NT2/D1 (cell line): ENCODE results near the gene EXOC1.
A peak's percentile ranks its signal among the peaks of the same experiment; 100 is the strongest.

Source experiments
- DNase-seq: peaks from one replicate; pipeline ENCODE4 v3.0.0-alpha.2; 2011; ENCODE audit warnings: low read depth, low spot score
- H3K27me3 ChIP-seq: 2 replicates; pipeline ENCODE4 v1.6.0; 2011; ENCODE audit warnings: mild to moderate bottlenecking; ENCODE audit not compliant: insufficient read length, insufficient read depth
- H3K36me3 ChIP-seq: 2 replicates; pipeline ENCODE4 v1.6.1; 2011; ENCODE audit warnings: mild to moderate bottlenecking, low read length, mixed read lengths; ENCODE audit not compliant: insufficient read depth, insufficient read length
- H3K4me1 ChIP-seq: 2 replicates; pipeline ENCODE4 v1.5.1; 2011; ENCODE audit not compliant: insufficient read depth, insufficient read length
- H3K4me3 ChIP-seq: 2 replicates; pipeline ENCODE4 v1.5.1; 2011; ENCODE audit warnings: low read depth; ENCODE audit not compliant: insufficient read length
- H3K9ac ChIP-seq: 2 replicates; pipeline ENCODE4 v1.6.0; 2011; ENCODE audit warnings: low read depth; ENCODE audit not compliant: insufficient read length
- H3K9me3 ChIP-seq: 2 replicates; pipeline ENCODE4 v1.5.1; 2011; ENCODE audit warnings: mild to moderate bottlenecking, low read length; ENCODE audit not compliant: insufficient read depth
- SUZ12 ChIP-seq: IDR thresholded peaks from 2 replicates; pipeline ENCODE4 v1.6.1; 2011; ENCODE audit not compliant: insufficient read length, insufficient read depth; ENCODE audit errors: extremely low read depth
- YY1 ChIP-seq: IDR thresholded peaks from 2 replicates; pipeline ENCODE4 v1.6.1; 2011; ENCODE audit not compliant: insufficient read length, insufficient read depth
- ZNF274 ChIP-seq: IDR thresholded peaks from 2 replicates; pipeline ENCODE4 v1.6.1; 2011; ENCODE audit warnings: mild to moderate bottlenecking, low read depth, low read length

The EXOC1 gene

DNA sequence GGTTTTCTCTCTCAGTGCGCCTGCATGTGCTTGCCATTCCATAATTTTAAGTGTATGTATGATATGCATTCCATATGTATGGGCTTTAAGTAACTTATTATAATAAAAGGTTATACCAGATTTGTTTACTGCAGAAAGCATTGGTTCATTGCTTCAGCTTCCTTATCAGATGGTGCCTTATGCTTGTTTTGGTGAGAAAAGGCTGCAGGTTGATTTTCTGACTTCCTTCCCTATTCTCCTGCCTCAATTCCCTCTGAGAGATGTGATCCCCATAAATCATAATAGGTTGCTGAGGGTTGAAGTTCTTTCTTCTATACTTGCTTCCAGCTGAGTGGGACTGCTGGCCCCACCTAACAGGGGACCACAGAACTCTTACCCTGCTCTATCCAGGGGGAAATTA lies 85.0 kb downstream of the EXOC1 start:
- Histone ChIP-seq H3K4me3 (no peak overlapping the region), H3K36me3 (no peaks in the 10 kb centered on the region), H3K9me3 (peaks cover 19% of the 10 kb centered on the region; the same call in 1 of the 2 replicates), H3K27me3 (no peaks in the 10 kb centered on the region), H3K9ac (no peak overlapping the region), H3K4me1 (no peaks in the 10 kb centered on the region)
- TF ChIP-seq SUZ12 (no peak), ZNF274 (no peak), YY1 (no peak)
- no peak for DNase-seq

DNA sequence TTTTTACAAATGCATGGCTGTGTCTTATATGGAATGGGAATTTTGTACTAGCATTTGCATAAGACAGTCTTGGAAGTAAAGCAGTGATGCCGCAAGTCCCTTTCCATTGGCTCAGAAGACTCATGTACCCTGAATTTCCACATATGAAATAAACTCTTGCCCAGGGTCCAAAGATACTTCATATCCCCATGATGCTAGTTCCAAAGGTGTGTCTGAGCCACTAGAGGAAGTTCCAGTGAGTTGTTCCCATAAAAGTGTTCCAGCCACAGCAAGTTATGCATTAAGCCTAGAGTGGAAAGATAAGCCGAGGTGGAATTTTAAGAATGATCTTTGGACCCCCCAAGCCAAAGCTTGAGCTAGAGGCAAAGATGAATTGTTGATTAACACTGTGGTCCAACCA lies 86.0 kb downstream of the EXOC1 start:
- no peak for TF ChIP-seq SUZ12
- TF ChIP-seq YY1: no peak
- TF ChIP-seq ZNF274: no peak
- no peaks in the 10 kb centered on the region for H3K27me3 ChIP-seq
- no peaks in the 10 kb centered on the region for H3K4me1 ChIP-seq
- DNase-seq: no peak
- no peaks in the 10 kb centered on the region for H3K36me3 ChIP-seq
- peaks cover 19% of the 10 kb centered on the region; the same call in 1 of the 2 replicates for H3K9me3 ChIP-seq
- H3K9ac ChIP-seq: no peak overlapping the region
- H3K4me3 ChIP-seq: no peak overlapping the region

DNA sequence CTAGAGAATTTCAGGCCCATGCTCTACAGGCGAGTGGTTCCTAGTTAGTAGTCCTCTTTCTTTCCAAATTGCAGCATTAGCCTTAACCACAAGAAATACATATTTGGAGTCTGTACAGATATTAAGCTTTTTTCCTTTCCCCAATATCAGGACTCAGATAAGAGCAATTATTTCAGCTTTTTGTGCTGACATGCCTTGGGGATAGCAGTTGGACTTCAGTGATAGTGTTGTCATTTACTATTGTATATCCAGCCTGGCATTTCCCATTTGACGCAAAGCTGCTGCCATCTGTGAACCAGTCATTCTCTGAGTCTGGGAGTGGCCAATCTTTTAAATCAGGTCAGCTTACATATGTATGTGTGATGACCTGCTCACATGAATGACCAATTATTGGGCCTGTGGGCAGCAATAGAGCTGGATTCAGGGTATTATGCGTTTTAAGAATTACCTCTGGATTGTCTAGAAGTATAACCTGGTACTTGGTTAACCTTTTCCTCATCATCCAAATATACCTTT lies 88.5 kb downstream of the EXOC1 start:
- TF ChIP-seq YY1 (no peak), SUZ12 (no peak), ZNF274 (no peak)
- no peak overlapping the region for H3K9ac ChIP-seq
- DNase-seq: no peak
- H3K4me1 ChIP-seq: no peaks in the 10 kb centered on the region
- no peaks in the 10 kb centered on the region for H3K36me3 ChIP-seq
- no peak overlapping the region for H3K4me3 ChIP-seq
- peaks cover 9% of the 10 kb centered on the region; the same call in 1 of the 2 replicates for H3K9me3 ChIP-seq
- no peaks in the 10 kb centered on the region for H3K27me3 ChIP-seq

DNA sequence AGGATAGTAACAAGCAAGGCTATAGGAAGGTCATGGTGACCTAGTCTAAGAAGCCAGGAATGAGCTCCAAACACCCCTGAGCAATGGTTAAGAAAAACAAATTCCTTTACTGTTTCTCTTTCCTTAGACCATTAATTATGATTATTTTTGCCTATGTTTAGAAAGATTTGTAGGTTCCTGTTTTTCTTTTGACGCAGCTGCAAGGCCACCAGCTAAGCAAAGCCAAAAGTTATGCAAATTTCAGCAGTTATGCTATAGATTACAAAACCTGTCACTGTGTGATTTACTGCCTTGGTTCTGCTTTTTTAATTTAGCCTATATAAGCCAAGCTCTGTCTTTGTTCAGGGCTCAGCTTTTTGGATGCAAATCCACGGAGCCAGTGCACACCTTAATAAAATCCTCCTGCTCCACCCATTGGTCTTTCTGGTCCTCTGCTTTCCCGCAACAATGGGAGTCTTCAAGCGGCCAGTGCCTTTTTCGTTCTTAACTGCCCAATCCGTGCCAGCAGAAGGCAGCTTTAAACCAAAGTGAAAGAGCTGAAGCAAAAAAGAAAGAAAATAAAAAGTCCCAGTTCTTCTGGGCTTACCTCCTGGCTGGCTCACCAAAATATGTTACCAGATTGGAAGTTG lies 93.9 kb downstream of the EXOC1 start:
- Histone ChIP-seq H3K36me3 (peaks cover 4% of the 10 kb centered on the region), H3K4me1 (no peaks in the 10 kb centered on the region), H3K27me3 (no peaks in the 10 kb centered on the region), H3K9me3 (no peaks in the 10 kb centered on the region), H3K4me3 (no peak overlapping the region), H3K9ac (no peak overlapping the region)
- no peak for DNase-seq
- TF ChIP-seq SUZ12 (no peak), YY1 (no peak), ZNF274 (no peak)

DNA sequence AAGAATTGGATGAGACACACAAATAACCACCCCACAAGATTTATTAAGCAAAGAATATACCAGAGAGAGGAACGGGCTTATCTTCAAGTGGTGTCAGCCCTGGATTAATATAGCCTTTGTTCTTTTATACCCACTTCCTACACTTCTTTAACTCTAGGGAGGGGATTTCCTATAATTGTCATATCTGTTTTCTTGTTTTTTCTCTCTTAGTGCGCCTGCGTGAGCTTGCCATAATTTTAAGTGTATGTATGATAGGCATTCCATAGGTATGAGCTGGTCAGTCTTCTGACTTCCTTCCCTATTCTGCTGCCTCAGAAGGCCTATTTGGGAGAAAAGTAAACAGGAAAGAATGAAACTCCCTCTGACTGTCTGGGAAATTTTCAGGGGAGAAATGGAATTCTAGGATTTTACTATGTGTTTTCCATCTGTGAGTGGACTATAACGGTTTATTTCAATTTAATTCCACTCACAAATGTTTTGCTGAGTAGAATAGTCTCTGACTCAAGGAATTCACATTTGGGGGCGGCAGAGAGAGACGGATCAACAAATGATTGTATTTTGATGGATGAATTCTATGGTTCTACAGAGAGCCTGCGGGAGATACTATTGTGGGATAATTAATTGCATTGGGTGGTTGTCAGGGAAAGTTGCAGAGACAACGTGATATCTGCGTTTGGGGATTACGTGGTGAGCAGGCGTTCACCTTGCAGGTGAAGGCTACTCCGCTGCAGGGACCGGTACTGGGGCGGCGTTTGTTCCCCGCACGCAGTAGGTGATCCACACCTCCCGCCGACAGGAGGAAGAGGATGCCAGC lies 94.7 kb downstream of the EXOC1 start:
- H3K4me3 ChIP-seq: peak overlapping the region; percentile 56
- H3K27me3 ChIP-seq: no peaks in the 10 kb centered on the region
- peak overlapping the region; percentile 88 for H3K9ac ChIP-seq
- TF ChIP-seq ZNF274: no peak
- no peak for DNase-seq
- no peaks in the 10 kb centered on the region for H3K9me3 ChIP-seq
- H3K4me1 ChIP-seq: no peaks in the 10 kb centered on the region
- peaks cover 12% of the 10 kb centered on the region for H3K36me3 ChIP-seq

GRCh38 chr4:55948726-55949481 lies 95.5 kb downstream of the EXOC1 start, which contains the start of gene CEP135:
Gene CEP135, plus strand, starts transcription at chr4:55948945. Its CDS starts 3,186 bp downstream, at chr4:55952131.
- Histone ChIP-seq H3K27me3 (no peaks in the 10 kb centered on the region), H3K36me3 (peaks cover 17% of the 10 kb centered on the region), H3K4me1 (no peaks in the 10 kb centered on the region), H3K9ac (peak within 1 kb of the TSS; percentile 88), H3K9me3 (no peaks in the 10 kb centered on the region), H3K4me3 (peak within 1 kb of the TSS; percentile 56)
- TF ChIP-seq YY1: peak; percentile 20
- no peak for TF ChIP-seq SUZ12
- peak; percentile 68 for DNase-seq

GRCh38 chr4:55949482-55949802 lies 96.0 kb downstream of the EXOC1 start:
- DNase-seq: no peak
- H3K9me3 ChIP-seq: no peaks in the 10 kb centered on the region
- peaks cover 23% of the 10 kb centered on the region for H3K36me3 ChIP-seq
- no peaks in the 10 kb centered on the region for H3K4me1 ChIP-seq
- peak overlapping the region; percentile 88 for H3K9ac ChIP-seq
- no peaks in the 10 kb centered on the region for H3K27me3 ChIP-seq
- TF ChIP-seq YY1: no peak
- TF ChIP-seq SUZ12: no peak
- TF ChIP-seq ZNF274: no peak
- peak overlapping the region; percentile 56 for H3K4me3 ChIP-seq
